ENCODE data around the gene YLPM1.
A peak's percentile ranks its signal among the peaks of the same experiment; 100 is the strongest.

The YLPM1 gene

DNA sequence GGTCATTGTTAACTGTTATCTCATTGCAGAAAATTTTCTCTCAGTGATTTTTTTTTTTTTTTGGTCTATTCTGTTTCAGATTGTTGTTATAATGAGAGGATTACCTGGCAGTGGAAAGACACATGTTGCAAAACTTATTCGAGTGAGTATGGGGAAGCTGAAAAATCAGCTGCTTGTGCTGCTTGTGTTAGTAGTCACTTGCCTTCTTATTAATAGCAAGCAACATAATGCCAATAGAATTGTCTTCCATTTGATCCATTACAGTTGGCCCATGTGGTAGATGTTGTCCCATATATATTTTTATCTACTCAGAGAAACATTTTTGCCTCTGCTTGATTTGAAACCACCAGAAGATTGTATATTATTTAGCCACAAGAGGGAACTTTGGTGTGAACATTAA, 53.0 kb downstream of the YLPM1 start (continued):
- TF ChIP-seq, protein P1, sequence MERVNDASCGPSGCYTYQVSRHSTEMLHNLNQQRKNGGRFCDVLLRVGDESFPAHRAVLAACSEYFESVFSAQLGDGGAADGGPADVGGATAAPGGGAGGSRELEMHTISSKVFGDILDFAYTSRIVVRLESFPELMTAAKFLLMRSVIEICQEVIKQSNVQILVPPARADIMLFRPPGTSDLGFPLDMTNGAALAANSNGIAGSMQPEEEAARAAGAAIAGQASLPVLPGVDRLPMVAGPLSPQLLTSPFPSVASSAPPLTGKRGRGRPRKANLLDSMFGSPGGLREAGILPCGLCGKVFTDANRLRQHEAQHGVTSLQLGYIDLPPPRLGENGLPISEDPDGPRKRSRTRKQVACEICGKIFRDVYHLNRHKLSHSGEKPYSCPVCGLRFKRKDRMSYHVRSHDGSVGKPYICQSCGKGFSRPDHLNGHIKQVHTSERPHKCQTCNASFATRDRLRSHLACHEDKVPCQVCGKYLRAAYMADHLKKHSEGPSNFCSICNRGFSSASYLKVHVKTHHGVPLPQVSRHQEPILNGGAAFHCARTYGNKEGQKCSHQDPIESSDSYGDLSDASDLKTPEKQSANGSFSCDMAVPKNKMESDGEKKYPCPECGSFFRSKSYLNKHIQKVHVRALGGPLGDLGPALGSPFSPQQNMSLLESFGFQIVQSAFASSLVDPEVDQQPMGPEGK (tag by site-specific recombination; IDR thresholded peaks at IDR 0.05) = no peak
- TF ChIP-seq ZNF555 (tag by site-specific recombination; conservative IDR thresholded peaks at IDR 0.05) (no peak), ZNF221 (tag by site-specific recombination; IDR thresholded peaks at IDR 0.05; ENCODE audit: borderline replicate concordance) (no peak), ZNF214 (tag by site-specific recombination; IDR thresholded peaks at IDR 0.05; ENCODE audit: borderline replicate concordance) (no peak), ZNF549 (tag by site-specific recombination; IDR thresholded peaks at IDR 0.05) (no peak), ZNF394 (tag by site-specific recombination; IDR thresholded peaks at IDR 0.05; ENCODE audit: borderline replicate concordance) (no peak), ZNF629 (tag by site-specific recombination; IDR thresholded peaks at IDR 0.05) (no peak), SP7 (tag by site-specific recombination; IDR thresholded peaks at IDR 0.05) (no peak), ZNF184 (tag by site-specific recombination; IDR thresholded peaks at IDR 0.05) (no peak), MEIS1 (CRISPR knock-in tag; IDR thresholded peaks at IDR 0.05; ENCODE audit: borderline replicate concordance) (no peak), GLIS1 (tag by site-specific recombination; IDR thresholded peaks at IDR 0.05) (no peak), ZNF10 (tag by site-specific recombination; IDR thresholded peaks at IDR 0.05) (no peak), ZNF529 (tag by site-specific recombination; IDR thresholded peaks at IDR 0.05; ENCODE audit: insufficient replicate concordance) (no peak), ZNF530 (tag by site-specific recombination; IDR thresholded peaks at IDR 0.05; ENCODE audit: low read depth) (no peak)

DNA sequence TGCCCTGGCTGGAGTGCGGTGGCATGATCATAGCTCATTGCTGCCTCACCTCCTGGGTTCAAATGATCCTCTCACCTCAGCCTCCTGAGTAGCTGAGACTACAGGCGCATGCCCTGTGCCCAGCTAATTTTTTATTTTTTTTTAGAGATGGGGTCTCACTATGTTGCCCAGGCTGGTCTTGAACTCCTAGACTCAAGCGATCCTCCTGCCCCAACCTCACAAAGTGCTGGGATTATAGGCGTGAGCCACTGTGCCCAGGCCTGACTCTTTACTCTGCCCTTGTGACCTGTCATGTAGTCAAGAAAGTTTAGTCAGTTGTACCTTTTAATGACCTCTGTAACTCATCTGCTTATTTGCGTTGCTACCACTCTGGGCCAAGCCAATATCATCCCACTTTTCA, 57.2 kb downstream of the YLPM1 start:
- Histone ChIP-seq H3K27ac (ENCODE audit: extremely low read depth, low read depth, low read length) (no peak overlapping the region), H3K9me3 (ENCODE audit: control insufficient read depth, insufficient read depth, low read depth, low read length) (no peaks in the 10 kb centered on the region), H3K36me3 (ENCODE audit: control insufficient read depth in 2 of 2, insufficient read depth in 1 of 2, low read length in 2 of 2) (peaks cover 65 to 81% of the 10 kb centered on the region in 2 experiments), H3K4me3 (ENCODE audit: low read depth, low read length) (no peak overlapping the region), H3K4me1 (ENCODE audit: control insufficient read depth, insufficient read depth, low read length) (no peaks in the 10 kb centered on the region)
- peak; percentile 56; the same call in 1 of the 2 replicates for TF ChIP-seq ZNF121 (tag by site-specific recombination; IDR thresholded peaks at IDR 0.05)
- TF ChIP-seq, protein P2, sequence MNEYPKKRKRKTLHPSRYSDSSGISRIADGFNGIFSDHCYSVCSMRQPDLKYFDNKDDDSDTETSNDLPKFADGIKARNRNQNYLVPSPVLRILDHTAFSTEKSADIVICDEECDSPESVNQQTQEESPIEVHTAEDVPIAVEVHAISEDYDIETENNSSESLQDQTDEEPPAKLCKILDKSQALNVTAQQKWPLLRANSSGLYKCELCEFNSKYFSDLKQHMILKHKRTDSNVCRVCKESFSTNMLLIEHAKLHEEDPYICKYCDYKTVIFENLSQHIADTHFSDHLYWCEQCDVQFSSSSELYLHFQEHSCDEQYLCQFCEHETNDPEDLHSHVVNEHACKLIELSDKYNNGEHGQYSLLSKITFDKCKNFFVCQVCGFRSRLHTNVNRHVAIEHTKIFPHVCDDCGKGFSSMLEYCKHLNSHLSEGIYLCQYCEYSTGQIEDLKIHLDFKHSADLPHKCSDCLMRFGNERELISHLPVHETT (tag by site-specific recombination; IDR thresholded peaks at IDR 0.05) = no peak
- ChIA-PET CTCF (no interaction called here), POLR2A (no interaction called here)

DNA sequence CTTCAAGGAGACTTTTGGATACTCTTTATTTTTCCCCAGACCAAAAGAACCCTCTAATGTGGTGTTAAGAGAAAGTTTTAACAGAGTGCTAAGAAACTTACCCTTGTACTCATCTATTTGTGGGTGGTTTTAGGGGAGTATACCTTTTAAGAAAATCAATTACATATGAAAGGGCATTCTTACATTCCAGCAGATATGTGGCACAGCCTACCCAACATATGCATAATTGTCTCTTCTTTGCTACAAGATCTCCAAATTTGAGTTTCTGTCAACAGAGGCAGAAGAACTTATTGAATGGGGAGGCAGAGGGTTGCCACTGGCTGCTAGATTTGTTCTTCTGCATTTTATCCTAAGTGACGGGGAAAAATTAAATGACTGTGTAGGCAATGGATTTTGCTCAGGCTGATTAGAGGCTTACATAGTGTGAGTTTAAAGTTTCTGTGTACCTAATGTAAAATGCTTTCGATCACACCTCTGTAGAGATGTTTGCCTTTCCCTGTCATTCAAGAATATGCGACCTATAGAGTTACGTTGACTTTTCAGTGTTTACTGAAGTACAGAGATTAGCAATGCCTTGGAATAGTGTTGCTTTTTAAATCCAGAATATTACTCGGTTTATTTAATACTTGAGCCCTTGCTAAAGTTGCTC, 58.3 kb downstream of the YLPM1 start:
- H3K36me3 ChIP-seq (ENCODE audit: control insufficient read depth in 2 of 2, insufficient read depth in 1 of 2, low read length in 2 of 2) = peaks cover 57 to 71% of the 10 kb centered on the region in 2 experiments
- CTCF ChIA-PET = no interaction called here

More for the DNA sequence above, 58.3 kb downstream of the YLPM1 start:
- Histone ChIP-seq H3K4me1 (ENCODE audit: control insufficient read depth, insufficient read depth, low read length) (no peaks in the 10 kb centered on the region), H3K9me3 (ENCODE audit: control insufficient read depth, insufficient read depth, low read depth, low read length) (no peaks in the 10 kb centered on the region), H3K4me3 (ENCODE audit: low read depth, low read length) (no peak overlapping the region), H3K27ac (ENCODE audit: extremely low read depth, low read depth, low read length) (no peak overlapping the region)
- POLR2A ChIA-PET = no interaction called here
- TF ChIP-seq KLF16 (tag by site-specific recombination; IDR thresholded peaks at IDR 0.05) = no peak
- no peak for TF ChIP-seq ZNF530 (tag by site-specific recombination; IDR thresholded peaks at IDR 0.05; ENCODE audit: low read depth)
- TF ChIP-seq ZNF133 (tag by site-specific recombination; IDR thresholded peaks at IDR 0.05) = peak; percentile 68; the same call in 1 of the 2 replicates
- no peak for TF ChIP-seq ZNF677 (tag by site-specific recombination; IDR thresholded peaks at IDR 0.05)
- TF ChIP-seq, protein P3, sequence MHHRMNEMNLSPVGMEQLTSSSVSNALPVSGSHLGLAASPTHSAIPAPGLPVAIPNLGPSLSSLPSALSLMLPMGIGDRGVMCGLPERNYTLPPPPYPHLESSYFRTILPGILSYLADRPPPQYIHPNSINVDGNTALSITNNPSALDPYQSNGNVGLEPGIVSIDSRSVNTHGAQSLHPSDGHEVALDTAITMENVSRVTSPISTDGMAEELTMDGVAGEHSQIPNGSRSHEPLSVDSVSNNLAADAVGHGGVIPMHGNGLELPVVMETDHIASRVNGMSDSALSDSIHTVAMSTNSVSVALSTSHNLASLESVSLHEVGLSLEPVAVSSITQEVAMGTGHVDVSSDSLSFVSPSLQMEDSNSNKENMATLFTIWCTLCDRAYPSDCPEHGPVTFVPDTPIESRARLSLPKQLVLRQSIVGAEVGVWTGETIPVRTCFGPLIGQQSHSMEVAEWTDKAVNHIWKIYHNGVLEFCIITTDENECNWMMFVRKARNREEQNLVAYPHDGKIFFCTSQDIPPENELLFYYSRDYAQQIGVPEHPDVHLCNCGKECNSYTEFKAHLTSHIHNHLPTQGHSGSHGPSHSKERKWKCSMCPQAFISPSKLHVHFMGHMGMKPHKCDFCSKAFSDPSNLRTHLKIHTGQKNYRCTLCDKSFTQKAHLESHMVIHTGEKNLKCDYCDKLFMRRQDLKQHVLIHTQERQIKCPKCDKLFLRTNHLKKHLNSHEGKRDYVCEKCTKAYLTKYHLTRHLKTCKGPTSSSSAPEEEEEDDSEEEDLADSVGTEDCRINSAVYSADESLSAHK (tag by site-specific recombination; IDR thresholded peaks at IDR 0.05) = no peak
- TF ChIP-seq, protein P4, sequence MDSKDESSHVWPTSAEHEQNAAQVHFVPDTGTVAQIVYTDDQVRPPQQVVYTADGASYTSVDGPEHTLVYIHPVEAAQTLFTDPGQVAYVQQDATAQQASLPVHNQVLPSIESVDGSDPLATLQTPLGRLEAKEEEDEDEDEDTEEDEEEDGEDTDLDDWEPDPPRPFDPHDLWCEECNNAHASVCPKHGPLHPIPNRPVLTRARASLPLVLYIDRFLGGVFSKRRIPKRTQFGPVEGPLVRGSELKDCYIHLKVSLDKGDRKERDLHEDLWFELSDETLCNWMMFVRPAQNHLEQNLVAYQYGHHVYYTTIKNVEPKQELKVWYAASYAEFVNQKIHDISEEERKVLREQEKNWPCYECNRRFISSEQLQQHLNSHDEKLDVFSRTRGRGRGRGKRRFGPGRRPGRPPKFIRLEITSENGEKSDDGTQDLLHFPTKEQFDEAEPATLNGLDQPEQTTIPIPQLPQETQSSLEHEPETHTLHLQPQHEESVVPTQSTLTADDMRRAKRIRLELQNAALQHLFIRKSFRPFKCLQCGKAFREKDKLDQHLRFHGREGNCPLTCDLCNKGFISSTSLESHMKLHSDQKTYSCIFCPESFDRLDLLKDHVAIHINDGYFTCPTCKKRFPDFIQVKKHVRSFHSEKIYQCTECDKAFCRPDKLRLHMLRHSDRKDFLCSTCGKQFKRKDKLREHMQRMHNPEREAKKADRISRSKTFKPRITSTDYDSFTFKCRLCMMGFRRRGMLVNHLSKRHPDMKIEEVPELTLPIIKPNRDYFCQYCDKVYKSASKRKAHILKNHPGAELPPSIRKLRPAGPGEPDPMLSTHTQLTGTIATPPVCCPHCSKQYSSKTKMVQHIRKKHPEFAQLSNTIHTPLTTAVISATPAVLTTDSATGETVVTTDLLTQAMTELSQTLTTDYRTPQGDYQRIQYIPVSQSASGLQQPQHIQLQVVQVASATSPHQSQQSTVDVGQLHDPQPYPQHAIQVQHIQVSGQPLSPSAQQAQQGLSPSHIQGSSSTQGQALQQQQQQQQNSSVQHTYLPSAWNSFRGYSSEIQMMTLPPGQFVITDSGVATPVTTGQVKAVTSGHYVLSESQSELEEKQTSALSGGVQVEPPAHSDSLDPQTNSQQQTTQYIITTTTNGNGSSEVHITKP (tag by site-specific recombination; IDR thresholded peaks at IDR 0.05) = no peak

Measured in HEK293 (cell line).